GM12874 (cell line): ENCODE measurements around the gene SH3PXD2A.

Experiments
- TF ChIP-seq, protein P1 (sequence below): IDR thresholded peaks from 2 replicates; pipeline ENCODE4 v1.5.1; 2011; ENCODE audit warnings: low read depth, mild to moderate bottlenecking, control low read depth, low read length, moderate library complexity; ENCODE audit not compliant: insufficient read depth

The SH3PXD2A gene

DNA sequence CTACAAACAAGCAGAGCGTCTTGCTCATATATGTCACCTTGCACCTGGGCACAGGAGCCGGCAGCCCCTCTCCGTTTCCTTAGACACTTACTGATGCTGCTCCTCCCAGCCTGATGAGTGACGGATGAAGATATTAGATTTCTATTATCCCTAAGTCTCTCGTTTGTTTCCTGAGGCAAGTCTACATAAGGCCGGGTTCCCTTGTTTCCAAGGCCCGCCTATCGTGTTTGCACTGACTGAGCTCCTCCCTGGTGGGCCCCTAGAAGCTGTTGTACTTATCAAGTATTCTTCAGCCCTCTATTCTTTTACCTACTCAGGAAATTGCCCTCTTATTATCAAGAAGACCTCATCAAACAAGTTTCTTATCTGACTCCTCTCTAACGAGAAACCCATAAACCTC lies 18.5 kb downstream of the SH3PXD2A start:
- TF ChIP-seq, protein P1, sequence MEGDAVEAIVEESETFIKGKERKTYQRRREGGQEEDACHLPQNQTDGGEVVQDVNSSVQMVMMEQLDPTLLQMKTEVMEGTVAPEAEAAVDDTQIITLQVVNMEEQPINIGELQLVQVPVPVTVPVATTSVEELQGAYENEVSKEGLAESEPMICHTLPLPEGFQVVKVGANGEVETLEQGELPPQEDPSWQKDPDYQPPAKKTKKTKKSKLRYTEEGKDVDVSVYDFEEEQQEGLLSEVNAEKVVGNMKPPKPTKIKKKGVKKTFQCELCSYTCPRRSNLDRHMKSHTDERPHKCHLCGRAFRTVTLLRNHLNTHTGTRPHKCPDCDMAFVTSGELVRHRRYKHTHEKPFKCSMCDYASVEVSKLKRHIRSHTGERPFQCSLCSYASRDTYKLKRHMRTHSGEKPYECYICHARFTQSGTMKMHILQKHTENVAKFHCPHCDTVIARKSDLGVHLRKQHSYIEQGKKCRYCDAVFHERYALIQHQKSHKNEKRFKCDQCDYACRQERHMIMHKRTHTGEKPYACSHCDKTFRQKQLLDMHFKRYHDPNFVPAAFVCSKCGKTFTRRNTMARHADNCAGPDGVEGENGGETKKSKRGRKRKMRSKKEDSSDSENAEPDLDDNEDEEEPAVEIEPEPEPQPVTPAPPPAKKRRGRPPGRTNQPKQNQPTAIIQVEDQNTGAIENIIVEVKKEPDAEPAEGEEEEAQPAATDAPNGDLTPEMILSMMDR, result no peak

DNA sequence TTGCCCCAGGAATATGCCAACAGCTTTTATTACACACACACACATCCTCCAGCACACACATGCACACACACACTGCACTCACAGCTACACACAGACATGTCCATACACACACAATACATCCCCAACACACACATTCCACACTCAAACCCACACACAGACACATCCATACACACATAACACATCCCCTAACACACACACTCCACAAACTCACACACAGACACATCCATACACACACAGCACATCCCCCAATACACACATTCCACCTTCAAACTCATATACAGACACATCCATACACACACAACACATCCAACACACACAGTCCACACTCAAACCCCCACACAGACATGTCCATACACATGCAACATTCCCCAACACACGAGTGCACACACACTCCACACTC lies 19.1 kb downstream of the SH3PXD2A start:
- TF ChIP-seq, protein P1, result no peak

DNA sequence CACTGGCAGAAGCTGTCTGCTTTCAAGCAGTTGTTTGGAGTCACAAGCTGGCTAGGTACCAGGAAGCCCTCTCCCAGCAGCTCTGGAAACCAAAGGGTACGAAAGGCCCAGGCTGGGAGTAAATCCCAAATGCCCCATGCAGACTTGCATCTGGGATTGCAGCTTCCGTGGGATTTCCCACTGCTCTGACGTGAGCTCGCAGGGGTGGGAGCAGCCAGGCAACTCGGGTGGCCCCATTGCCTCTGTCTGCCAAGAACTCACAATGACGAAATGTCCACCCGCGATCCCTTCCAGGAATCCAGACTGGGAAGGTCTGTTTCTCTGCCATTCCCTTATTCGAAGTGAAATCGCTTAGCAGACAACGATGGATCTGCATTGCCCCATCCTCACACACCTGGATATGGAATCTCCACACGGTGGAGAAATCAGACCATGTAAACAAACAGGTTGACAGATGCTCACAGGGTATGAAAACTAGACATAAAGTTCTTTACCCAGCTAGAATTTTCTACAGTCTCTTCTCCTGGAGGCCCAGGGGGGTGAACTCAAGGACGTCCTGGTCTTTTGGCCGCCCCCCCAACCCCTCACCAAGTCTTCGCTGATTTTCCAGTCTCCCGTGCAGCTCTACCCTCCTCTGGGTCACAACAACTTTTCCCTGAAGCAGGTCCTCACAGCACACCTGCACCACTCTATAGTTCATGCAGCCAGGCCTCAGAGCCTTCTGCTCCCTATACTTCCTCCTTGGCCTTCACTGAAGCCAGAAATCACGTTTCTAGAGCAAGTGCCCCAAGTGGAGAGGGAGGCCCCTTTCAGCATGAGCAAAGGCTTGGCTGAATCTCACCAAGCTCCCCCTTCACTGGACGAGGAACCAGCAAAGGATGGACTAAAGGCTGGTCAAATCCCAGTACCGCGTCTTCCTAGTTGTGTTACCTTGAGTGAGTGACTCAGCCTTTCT lies 20.0 kb downstream of the SH3PXD2A start:
- TF ChIP-seq, protein P1, result no peak

DNA sequence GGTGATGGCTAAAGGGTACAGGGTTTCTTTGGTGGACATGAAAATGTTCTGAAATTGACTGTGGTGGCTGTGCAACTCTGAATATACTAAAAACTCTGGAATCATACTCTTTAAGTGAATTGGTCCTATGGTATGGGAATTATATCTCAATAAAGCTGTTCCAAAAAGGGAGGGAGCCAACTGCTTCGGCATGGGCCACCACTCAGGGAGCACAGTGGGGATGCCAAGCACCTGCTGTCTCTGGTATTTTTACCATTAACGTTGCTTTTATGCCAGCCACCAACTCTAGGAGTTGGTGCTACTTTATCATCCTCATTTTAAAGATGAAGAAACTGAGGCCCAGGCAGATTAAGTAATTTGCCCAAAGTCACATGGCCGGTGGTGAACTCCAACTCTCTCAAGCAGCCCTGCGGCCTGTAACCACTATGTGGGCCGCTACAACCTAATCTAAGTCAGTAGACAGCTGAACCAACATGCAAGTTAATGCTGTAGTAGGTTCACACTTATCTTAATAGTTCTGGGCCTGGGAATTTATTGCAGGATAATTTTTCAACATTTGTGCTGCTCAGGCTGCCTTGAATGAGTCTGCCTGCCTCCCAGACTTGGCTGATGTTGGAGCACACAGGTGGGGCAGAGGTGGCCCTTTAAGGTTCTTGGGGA lies 20.8 kb downstream of the SH3PXD2A start:
- TF ChIP-seq, protein P1, result no peak

DNA sequence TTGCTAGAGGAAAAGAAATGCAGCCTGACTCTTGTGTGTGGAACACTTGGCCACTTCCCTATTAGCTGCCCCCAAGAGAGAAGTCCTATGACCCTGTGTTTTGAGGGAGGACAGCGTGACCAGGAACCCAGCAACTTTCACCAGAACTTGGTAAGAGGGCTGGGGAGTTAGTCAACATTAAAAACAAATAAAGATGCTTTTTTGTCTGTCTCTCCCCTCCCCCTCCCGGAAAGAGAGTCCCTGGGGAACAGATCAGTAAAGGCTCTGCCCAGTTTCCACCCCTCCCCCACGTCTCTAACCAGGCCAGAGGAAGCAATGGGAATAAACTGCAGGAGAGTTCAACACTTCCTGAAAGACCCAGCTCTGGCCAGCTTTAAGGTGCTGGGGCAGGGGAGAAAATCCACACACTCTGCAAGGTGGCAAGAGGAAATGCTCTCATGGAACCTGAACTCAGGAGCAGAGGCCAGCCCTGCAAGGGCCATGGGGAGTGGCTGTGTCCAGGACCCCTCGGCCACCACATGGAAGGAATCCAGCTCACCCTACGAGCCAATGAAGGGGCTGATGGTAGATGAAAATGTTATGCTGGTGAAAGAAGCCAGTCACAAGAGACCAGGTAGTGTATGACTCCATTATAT lies 21.5 kb downstream of the SH3PXD2A start:
- TF ChIP-seq, protein P1, result no peak

DNA sequence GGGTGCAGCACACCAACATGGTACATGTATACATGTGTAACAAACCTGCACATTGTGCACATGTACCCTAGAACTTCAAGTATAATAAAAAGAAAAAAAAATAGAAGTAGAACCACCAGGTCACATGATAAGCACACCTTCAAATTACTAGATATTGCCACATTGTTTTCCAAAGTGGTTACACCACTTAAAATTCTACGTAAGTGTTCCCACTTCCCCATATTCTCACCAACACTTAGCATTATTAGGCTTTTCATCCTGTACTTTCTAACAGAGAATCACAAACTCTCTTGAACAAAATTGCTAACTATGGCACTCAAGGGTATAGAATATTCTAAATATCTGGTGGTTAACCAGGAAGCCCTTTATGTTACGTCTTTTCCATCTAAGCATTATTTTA lies 22.6 kb downstream of the SH3PXD2A start:
- TF ChIP-seq, protein P1, result no peak

DNA sequence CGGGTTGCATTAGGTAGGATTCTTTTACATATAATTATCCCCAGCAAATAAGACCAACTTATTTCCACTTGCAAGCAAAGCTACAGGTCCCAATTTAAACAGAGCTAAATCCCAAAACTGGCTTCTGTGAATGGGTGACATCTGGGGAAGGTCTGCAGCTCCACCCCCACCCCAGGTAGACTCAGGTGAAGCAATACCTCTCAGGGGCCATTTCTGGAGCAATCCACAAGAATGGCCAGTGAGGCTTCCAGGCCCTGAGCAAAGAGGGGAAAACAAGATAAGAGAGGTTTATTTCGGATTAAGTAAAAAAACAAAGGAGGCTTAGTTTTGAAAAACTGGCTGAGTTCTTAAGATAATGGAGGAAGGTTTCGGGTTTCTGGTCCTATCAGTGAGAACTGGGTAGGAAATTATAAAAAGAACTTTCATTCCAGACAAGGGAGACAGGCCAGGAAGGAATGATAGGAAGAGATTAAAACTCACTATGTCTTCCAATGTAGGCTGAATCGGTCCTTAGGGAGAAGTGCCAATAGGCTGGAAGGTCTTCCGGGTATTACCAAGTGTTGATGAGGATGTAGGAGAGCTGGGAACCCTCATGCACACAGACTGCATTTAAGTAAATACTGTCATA lies 25.4 kb downstream of the SH3PXD2A start:
- TF ChIP-seq, protein P1, result no peak
